D721Med (cell line): Measurements from ENCODE around the gene LARP1.
"Not testable (repeated sequence)": the region's sequence is repeated elsewhere in the genome, so short reads cannot be mapped to it uniquely, and the experiment has no call there.

Experiments
- DNase-seq: peaks from one replicate; pipeline ENCODE4 v3.0.0; 2011; ENCODE audit warnings: low spot score; ENCODE audit not compliant: insufficient read length
- FAIRE-seq: peaks from 2 replicates; lab custom pipeline; 2011; peaks lifted over from hg19 to GRCh38; lab: Jason Lieb, UNC
- TF ChIP-seq, protein P1 (sequence below): IDR thresholded peaks from 2 replicates; pipeline ENCODE4 v1.5.1; 2012; ENCODE audit warnings: mild to moderate bottlenecking, control low read depth; ENCODE audit not compliant: insufficient read depth; ENCODE audit errors: missing control alignments

Gene LARP1

DNA sequence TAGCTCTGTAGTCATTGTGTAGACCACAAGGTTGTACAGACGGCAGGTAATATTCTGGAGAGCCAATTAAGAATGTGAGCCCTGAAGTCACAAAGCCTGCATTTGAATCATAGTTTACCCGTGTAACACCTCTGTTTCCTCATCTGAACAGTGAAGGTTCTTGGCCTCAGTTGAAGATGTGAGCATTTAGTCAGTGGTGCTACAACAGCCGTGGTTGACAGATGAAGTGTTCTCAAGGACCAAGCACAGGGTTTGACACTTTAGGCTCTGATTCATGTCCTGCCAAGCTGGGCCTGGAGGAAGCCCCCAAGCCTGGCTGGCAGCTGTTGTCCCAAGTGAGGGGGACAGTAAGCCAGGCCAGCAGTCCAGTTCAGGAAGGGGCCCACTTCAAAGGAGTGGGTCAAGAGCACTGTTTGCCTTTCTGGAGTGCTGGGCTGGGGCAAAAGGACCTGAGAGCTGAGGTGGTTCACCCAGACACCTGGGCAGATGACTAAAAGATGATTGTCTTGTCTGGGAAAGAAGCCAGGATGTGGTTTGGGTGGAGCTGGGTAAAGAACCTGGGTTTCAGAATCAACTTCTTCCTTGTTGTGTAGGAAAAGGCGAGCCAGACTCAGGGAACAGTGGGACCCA, 74.5 kb downstream of the LARP1 start:
- TF ChIP-seq, protein P1, sequence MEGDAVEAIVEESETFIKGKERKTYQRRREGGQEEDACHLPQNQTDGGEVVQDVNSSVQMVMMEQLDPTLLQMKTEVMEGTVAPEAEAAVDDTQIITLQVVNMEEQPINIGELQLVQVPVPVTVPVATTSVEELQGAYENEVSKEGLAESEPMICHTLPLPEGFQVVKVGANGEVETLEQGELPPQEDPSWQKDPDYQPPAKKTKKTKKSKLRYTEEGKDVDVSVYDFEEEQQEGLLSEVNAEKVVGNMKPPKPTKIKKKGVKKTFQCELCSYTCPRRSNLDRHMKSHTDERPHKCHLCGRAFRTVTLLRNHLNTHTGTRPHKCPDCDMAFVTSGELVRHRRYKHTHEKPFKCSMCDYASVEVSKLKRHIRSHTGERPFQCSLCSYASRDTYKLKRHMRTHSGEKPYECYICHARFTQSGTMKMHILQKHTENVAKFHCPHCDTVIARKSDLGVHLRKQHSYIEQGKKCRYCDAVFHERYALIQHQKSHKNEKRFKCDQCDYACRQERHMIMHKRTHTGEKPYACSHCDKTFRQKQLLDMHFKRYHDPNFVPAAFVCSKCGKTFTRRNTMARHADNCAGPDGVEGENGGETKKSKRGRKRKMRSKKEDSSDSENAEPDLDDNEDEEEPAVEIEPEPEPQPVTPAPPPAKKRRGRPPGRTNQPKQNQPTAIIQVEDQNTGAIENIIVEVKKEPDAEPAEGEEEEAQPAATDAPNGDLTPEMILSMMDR: no peak
- no peak for DNase-seq
- FAIRE-seq: no peak

DNA sequence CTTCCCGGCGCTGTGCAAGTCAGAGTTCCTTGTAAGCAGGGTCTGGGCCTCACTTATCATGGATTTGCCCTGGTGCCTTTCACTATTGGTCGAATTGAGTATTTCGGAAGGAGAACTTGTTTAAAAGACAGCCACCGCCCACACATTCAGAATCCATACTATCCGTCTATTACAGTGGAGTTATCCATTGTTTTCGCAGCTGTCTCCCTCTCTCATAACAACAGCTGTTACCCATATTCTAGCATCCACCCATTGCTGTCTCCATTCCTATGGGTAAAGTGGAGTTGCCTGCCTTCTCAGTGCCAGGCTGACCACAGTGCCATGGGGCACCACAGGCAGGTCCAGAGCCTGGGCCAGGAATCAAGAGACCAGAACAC, 75.0 kb downstream of the LARP1 start:
- DNase-seq: no peak

DNA sequence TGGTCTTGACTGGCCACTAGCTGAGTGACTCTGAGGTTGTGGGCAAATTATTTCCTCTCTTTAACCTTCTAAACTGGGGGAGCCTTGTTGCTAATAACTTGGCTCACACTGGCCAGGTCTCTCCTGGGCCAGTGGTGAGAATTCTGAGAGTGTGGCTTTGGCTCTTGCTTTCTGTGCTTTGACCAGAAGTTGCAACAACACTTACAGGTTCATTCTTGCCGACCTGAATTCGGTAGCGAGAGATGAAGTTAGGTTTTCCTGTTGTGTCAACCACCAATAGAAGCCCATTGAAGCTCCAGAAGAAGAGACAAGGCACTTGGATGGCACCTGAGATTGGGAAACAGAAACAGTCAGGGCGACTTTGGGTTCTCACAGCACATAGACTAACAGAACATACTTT, 75.4 kb downstream of the LARP1 start:
- DNase-seq: no peak
- TF ChIP-seq, protein P1: no peak
- no peak for FAIRE-seq

More for the DNA sequence above, 75.0 kb downstream of the LARP1 start:
- TF ChIP-seq, protein P1: no peak
- no peak for FAIRE-seq

DNA sequence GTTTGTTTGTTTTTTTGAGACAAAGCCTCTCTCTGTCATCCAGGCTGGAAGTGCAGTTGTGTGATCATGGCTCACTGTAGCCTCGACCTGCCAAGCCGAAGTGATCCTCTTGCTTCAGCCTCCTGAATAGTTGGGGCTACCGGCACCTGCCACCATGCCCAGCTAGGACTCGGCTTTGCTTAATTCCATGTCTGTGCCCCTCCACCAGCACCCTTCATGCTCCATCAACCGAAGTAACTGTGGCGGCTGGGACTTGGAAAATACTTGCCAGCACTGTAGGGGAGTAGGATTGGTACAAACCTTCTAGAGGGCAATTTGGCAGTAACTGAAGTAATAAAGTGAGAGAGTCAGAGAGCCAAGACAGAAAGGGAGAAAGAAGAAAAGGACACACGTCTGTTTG, 76.3 kb downstream of the LARP1 start:
- DNase-seq: no peak
- TF ChIP-seq, protein P1: no peak
- FAIRE-seq: no peak

DNA sequence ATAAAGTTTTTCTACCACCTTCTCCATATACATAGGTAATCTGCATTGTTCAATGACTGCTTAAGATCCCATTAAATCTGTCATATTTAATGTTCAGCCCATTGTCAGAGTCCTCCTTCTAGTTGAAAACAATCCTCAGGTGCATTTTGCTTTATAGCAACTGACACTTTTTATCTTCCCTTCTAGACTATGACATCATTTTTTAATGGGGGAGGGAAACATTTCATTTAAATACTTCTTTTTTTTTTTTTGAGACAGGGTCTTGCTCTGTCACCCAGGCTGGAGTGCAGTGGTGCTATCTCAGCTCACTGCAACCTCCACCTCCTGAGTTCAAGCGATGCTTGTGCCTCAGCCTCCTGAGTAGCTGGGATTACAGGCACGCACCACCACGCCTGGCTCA, 77.6 kb downstream of the LARP1 start:
- not testable (repeated sequence) for DNase-seq, FAIRE-seq

DNA sequence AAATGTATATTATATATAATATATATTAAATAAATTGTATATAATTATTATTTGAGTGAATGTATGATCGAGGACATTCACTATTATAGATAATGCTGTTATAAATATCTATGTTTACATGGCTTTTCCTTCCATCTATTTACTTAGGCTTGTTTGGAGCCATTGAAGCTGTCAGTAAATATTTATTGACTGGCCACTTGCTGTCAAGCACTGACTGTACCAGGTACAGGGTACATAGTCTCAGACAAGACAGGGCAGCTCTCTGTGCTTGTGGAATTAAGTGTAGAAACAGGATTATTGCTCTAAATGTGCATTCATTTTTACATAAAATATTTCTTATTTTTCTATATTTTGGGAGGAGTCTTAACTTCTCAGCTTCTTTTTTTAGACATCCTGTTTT, 78.9 kb downstream of the LARP1 start:
- FAIRE-seq (no peak), DNase-seq (no peak)
- TF ChIP-seq, protein P1: no peak

DNA sequence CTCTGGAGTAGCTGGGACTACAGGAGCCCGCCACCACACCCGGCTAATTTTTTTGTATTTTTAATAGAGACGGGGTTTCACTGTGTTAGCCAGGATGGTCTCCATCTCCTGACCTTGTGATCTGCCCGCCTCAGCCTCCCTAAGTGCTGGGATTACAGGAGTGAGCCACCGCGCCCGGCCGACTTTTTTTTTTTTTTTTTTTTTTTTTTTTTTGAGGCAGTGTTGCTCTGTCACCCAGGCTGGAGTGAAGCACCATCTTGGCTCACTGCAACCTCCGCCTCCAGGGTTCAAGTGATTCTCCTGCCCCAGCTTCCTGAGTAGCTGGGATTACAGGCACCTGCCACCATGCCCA, 80.5 kb downstream of the LARP1 start:
- not testable (repeated sequence) for DNase-seq, FAIRE-seq

DNA sequence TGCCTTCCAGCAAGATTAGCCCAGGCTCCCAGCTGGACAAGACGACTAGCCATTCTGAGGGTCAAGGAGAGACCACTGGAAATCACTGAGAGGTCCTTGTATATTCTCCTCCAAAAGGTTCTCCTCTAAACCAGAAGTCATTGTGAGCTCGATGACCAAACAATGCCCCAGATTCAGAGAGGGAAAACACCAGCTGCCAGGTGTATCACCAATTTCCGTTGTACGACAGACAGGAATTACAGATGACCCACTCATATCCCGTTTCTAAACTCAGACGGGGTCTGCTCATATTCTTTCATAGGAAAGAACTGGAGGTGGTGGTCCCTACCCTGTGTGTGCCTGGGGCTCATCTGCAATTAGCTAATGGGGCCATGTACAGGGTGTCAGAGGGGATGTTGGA, 81.0 kb downstream of the LARP1 start:
- no peak for DNase-seq
- TF ChIP-seq, protein P1: no peak
- FAIRE-seq: no peak
